Body of pancreas (tissue), 4 donors: ENCODE measurements around the gene ADK. TPM values are rescaled to one million over a fixed set of nuclear protein-coding genes. Genes with fewer than 3 reads are reported as not detected.

ENCODE experiments used
- ATAC-seq: fragments of 150-250 bp; one replicate; pipeline ENCODE4 v1.9.1; 2016
- DNase-seq, 4 donors: peaks; one replicate each; pipeline ENCODE4 v3.0.0-alpha.2; 2019
- H3K27ac ChIP-seq, 4 donors: fragments of 200-600 bp; sonication (generic); 1 replicate in 3 of 4; 2 replicates in 1 of 4; pipeline versions ENCODE4 v1.5.1 to v1.6.1; 2016 to 2019; ENCODE audit warnings: mild to moderate bottlenecking in 1 of 4, mixed read lengths in 1 of 4, moderate library complexity in 1 of 4
- H3K27me3 ChIP-seq, 2 donors: fragments of 200-600 bp; sonication (generic); one replicate each; pipeline ENCODE4 v1.6.0; 2016; ENCODE audit warnings: mild to moderate bottlenecking in 1 of 2
- H3K36me3 ChIP-seq, 2 donors: fragments of 200-600 bp; sonication (generic); replicated peaks in 1 of 2; 2 replicates each; pipeline ENCODE4 v1.5.1; 2016; ENCODE audit warnings: low read depth in 2 of 2; ENCODE audit not compliant: insufficient read depth in 1 of 2
- H3K4me1 ChIP-seq: fragments of 200-600 bp; sonication (generic); one replicate; pipeline ENCODE4 v1.6.0; 2016
- H3K4me3 ChIP-seq, 2 donors: fragments of 200-600 bp; sonication (generic); 1 replicate in 1 of 2; 2 replicates in 1 of 2; pipeline ENCODE4 v1.5.1; 2016 to 2019
- H3K9me3 ChIP-seq, 3 donors: fragments of 200-600 bp; sonication (generic); 1 replicate in 2 of 3; 2 replicates in 1 of 3; pipeline ENCODE4 v1.5.1; 2016
- CTCF ChIP-seq, 7 experiments: fragments of 450-650 bp in 4 of 7; fragments of 200-600 bp in 3 of 7; sonication (generic) in 3 of 7; IDR thresholded peaks; one replicate each; pipeline ENCODE4 v1.5.1; 2016 to 2019; ENCODE audit warnings: antibody characterized with exemption in 7 of 7
- POLR2A ChIP-seq, 3 donors: fragments of 450-650 bp; IDR thresholded peaks; one replicate each; pipeline ENCODE4 v1.6.1; 2016; ENCODE audit warnings: antibody characterized with exemption in 3 of 3, mild to moderate bottlenecking in 2 of 3
- WGBS, 2 donors: methylation state at CpG; one replicate each; pipeline ENCODE4 v1.1.5; 2017; 5-methylcytosine and 5-hydroxymethylcytosine counted together
- intact Hi-C: fragments of 100-400 bp; cut with DNase I; formaldehyde crosslinking; loops from one replicate; pipeline ENCODE4 v1.15.1; 2023
- total RNA-seq, 2 donors: library from RNA; depleted of rRNA; stranded (reverse); fragments of >200 nt; gene quantifications; one replicate each; pipeline ENCODE4 v1.1.0, GENCODE V29; 2016

Gene ADK
- total RNA-seq, 2 donors from 2014 or later, result 12.9 to 18.7 TPM

GRCh38 chr10:74623786-74624185 is 472.8 kb downstream of the ADK start:
- Histone ChIP-seq H3K27ac (no peak overlapping the region), H3K4me1 (no peaks in the 10 kb centered on the region), H3K9me3 (no peaks in the 10 kb centered on the region), H3K27me3 (no peaks in the 10 kb centered on the region), H3K36me3 (no peaks in the 10 kb centered on the region), H3K4me3 (no peak overlapping the region)
- DNase-seq, result no peak
- TF ChIP-seq POLR2A (IDR thresholded peaks at IDR 0.05), result no peak
- no peak for TF ChIP-seq CTCF (IDR thresholded peaks at IDR 0.05)
- intact Hi-C loops, result no loop called here
- WGBS, 2 donors, result 90 to 95% methylated on average over 2 of the region's 2 CpGs
- ATAC-seq, result no peak

- no peaks in the 10 kb centered on the region for H3K27me3 ChIP-seq
- H3K9me3 ChIP-seq, result no peaks in the 10 kb centered on the region
- H3K36me3 ChIP-seq, result no peaks in the 10 kb centered on the region
- intact Hi-C loops, result no loop called here
- no peaks in the 10 kb centered on the region for H3K4me1 ChIP-seq
- no peak overlapping the region for H3K4me3 ChIP-seq
- no peak for TF ChIP-seq POLR2A (IDR thresholded peaks at IDR 0.05)
- TF ChIP-seq CTCF (IDR thresholded peaks at IDR 0.05), result no peak
- ATAC-seq, result no peak
- no peak for DNase-seq
- no peak overlapping the region for H3K27ac ChIP-seq
- WGBS, 2 donors, result 82 to 95% methylated on average over 1 of the region's 1 CpG
Observed at GRCh38 chr10:74624501-74624900, 473.5 kb downstream of the ADK start.

- Histone ChIP-seq H3K27ac (no peak overlapping the region), H3K4me1 (no peaks in the 10 kb centered on the region), H3K27me3 (no peaks in the 10 kb centered on the region), H3K36me3 (no peaks in the 10 kb centered on the region), H3K9me3 (no peaks in the 10 kb centered on the region), H3K4me3 (no peak overlapping the region)
- intact Hi-C loops, result no loop called here
- no peak for TF ChIP-seq POLR2A (IDR thresholded peaks at IDR 0.05)
- TF ChIP-seq CTCF (IDR thresholded peaks at IDR 0.05), result no peak
- ATAC-seq (no peak), DNase-seq (no peak)
- 73 to 77% methylated on average over 2 of the region's 2 CpGs for WGBS, 2 donors
Observed at GRCh38 chr10:74628136-74628535, 477.1 kb downstream of the ADK start.

- Histone ChIP-seq H3K36me3 (no peaks in the 10 kb centered on the region), H3K4me1 (no peaks in the 10 kb centered on the region), H3K27me3 (no peaks in the 10 kb centered on the region), H3K27ac (no peak overlapping the region), H3K4me3 (no peak overlapping the region), H3K9me3 (no peaks in the 10 kb centered on the region)
- DNase-seq, result no peak
- no peak for ATAC-seq
- intact Hi-C loops, result no loop called here
- TF ChIP-seq CTCF (IDR thresholded peaks at IDR 0.05) (no peak), POLR2A (IDR thresholded peaks at IDR 0.05) (no peak)
Observed at GRCh38 chr10:74634995-74635536, 484.0 kb downstream of the ADK start.

GRCh38 chr10:74635655-74636054 is 484.6 kb downstream of the ADK start:
- intact Hi-C loops, result no loop called here
- DNase-seq, result no peak
- no peaks in the 10 kb centered on the region for H3K4me1 ChIP-seq

More at GRCh38 chr10:74635655-74636054, 484.6 kb downstream of the ADK start:
- whole genome bisulfite sequencing, 2 donors, result 92 to 95% methylated on average over 4 of the region's 4 CpGs
- no peak for TF ChIP-seq POLR2A (IDR thresholded peaks at IDR 0.05)
- TF ChIP-seq CTCF (IDR thresholded peaks at IDR 0.05), result no peak
- no peak for ATAC-seq
- no peaks in the 10 kb centered on the region for H3K9me3 ChIP-seq
- H3K27me3 ChIP-seq, result no peaks in the 10 kb centered on the region
- no peak overlapping the region for H3K27ac ChIP-seq
- no peaks in the 10 kb centered on the region for H3K36me3 ChIP-seq
- H3K4me3 ChIP-seq, result no peak overlapping the region
